ENCODE measurements around the gene GGN.
A peak's percentile ranks its signal among the peaks of the same experiment; 100 is the strongest.
"Not testable (repeated sequence)": the region's sequence is repeated elsewhere in the genome, so short reads cannot be mapped to it uniquely, and the experiment has no call there.

Gene GGN

DNA sequence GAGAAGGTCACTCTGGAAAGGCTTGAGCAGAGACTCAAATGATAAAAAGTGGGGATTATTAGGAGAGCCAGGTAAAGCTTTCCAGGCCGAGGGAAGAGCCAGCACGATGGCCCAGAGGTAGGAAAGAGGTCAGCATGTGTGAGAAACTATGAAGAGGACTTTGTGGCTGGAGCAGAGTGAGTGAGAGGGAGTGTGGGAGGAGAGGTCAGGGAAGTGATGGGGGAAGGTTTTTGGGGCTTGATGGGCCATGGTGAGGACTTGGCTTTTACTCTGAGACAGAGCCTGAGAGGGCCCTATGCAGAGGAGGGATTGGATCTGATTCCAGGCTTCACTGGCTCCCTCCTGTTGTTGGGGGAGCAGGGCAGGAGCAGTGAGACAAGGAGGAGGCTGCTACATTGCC is 46.9 kb downstream of the GGN start:
- ChIA-PET CTCF (no interaction called here), POLR2A (no interaction called here)
- TF ChIP-seq TARDBP (IDR thresholded peaks at IDR 0.05) (no peak), ELF4 (IDR thresholded peaks at IDR 0.05) (no peak), L3MBTL2 (conservative IDR thresholded peaks at IDR 0.05) (no peak), SP1 (IDR thresholded peaks at IDR 0.05) (no peak), SUZ12 (IDR thresholded peaks at IDR 0.05) (no peak), FOXM1 (IDR thresholded peaks at IDR 0.05; ENCODE audit: borderline replicate concordance) (no peak), NFRKB (IDR thresholded peaks at IDR 0.05) (no peak), ARNT (IDR thresholded peaks at IDR 0.05) (no peak), FOXA1 (IDR thresholded peaks at IDR 0.05) (no peak)
- DNase-seq (ENCODE audit: extremely low spot score), result no peak

GRCh38 chr19:38339011-38339410 is 48.8 kb downstream of the GGN start:
- ChIA-PET POLR2A (interaction anchor here (4.2 kb wide), 1 partner anchor 35 kb away, joined by 40 read pairs; the partner anchor contains the start of gene PSMD8), CTCF (interaction anchor here (1.0 kb wide), 1 partner anchor 35 kb away, joined by 4 read pairs; the partner anchor contains the start of gene PSMD8)
- DNase-seq (ENCODE audit: extremely low spot score), result not testable (repeated sequence)

DNA sequence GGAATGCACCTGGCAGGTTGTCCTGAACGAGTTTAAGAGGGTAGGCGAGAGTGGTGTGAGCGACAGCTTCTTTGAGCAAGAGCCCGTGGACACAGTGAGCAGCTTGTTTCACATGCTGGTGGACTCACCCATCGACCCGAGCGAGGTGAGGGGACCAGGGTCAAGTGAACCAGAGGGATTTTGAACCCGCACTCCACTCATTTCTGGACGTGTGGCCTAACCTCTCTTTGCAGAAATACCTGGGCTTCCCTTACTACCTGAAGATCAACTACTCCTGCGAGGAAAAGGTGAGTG is 50.5 kb downstream of the GGN start:
- ChIA-PET CTCF (no interaction called here), POLR2A (interaction anchor here (4.2 kb wide), 1 partner anchor 37 kb away, joined by 40 read pairs; the partner anchor contains the start of gene PSMD8)
- no peak for TF ChIP-seq SUZ12 (IDR thresholded peaks at IDR 0.05)
- TF ChIP-seq LEF1 (IDR thresholded peaks at IDR 0.05; ENCODE audit: borderline replicate concordance), result no peak
- no peak for TF ChIP-seq ELF4 (IDR thresholded peaks at IDR 0.05)
- TF ChIP-seq FOXA1 (IDR thresholded peaks at IDR 0.05), result no peak
- TF ChIP-seq TARDBP (IDR thresholded peaks at IDR 0.05), result no peak
- no peak for TF ChIP-seq BHLHE40 (IDR thresholded peaks at IDR 0.05; ENCODE audit: borderline replicate concordance)
- no peak for TF ChIP-seq HDGF (IDR thresholded peaks at IDR 0.05; ENCODE audit: borderline replicate concordance)
- TF ChIP-seq L3MBTL2 (conservative IDR thresholded peaks at IDR 0.05), result no peak
- TF ChIP-seq SP1 (IDR thresholded peaks at IDR 0.05), result no peak
- TF ChIP-seq FOXM1 (IDR thresholded peaks at IDR 0.05; ENCODE audit: borderline replicate concordance), result no peak
- TF ChIP-seq CTBP1 (IDR thresholded peaks at IDR 0.05; ENCODE audit: borderline replicate concordance), result no peak
- TF ChIP-seq ARNT (IDR thresholded peaks at IDR 0.05), result no peak
- no peak for TF ChIP-seq FOXK2 (IDR thresholded peaks at IDR 0.05)
- TF ChIP-seq PKNOX1 (IDR thresholded peaks at IDR 0.05), result no peak
- TF ChIP-seq NFRKB (IDR thresholded peaks at IDR 0.05), result no peak
- TF ChIP-seq ZNF384 (IDR thresholded peaks at IDR 0.05), result no peak
- DNase-seq (ENCODE audit: extremely low spot score), result no peak

DNA sequence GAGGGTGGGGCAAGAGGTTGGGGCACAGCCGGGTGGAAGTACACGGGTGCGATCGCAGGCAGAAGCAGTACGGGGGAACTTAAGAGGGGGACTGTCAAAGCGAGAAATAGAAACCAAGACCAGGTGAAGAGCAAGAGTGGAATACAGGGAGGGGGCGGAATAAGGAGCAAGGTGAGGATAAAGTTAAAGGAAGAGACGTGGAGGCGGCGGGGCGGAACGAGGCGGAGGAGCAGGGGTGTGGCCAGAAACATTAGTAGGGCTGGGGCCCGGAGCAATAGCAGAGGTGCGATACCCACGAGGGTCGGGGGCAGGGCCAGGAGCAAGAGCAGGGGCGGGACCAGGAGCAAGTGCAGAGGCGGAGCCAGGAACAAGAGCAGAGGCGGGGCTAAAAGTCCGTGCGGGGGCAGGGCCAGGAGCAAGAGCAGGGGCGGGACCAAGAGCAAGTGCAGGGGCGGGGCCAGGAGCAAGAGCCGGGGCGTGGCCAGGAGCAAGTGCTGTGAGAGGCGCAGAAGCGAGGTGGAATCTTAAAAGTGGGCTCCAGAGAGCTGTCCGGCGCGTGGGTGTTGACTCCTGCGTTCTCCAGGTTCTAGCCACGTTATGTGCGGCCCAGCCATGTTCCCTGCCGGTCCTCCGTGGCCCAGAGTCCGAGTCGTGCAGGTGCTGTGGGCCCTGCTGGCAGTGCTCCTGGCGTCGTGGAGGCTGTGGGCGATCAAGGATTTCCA is 51.0 kb downstream of the GGN start:
- peak; percentile 93 for DNase-seq (ENCODE audit: extremely low spot score)
- POLR2A ChIA-PET, result interaction anchor here (0.9 to 4.2 kb wide), 4 partner anchors 37 to 97 kb away, joined by 3 to 40 read pairs (median 5); partner anchors contain the start of genes FAM98C and PSMD8
- TF ChIP-seq FOXM1 (IDR thresholded peaks at IDR 0.05; ENCODE audit: borderline replicate concordance) (no peak), L3MBTL2 (conservative IDR thresholded peaks at IDR 0.05) (peak; percentile 86)
- CTCF ChIA-PET, result interaction anchor here (0.6 to 1.0 kb wide), 3 partner anchors 93 to 298 kb away, joined by 3 to 11 read pairs (median 4); no protein-coding TSS in a partner anchor

- TF ChIP-seq PKNOX1 (IDR thresholded peaks at IDR 0.05), result no peak
- peak; percentile 66 for TF ChIP-seq L3MBTL2 (conservative IDR thresholded peaks at IDR 0.05)
- no peak for TF ChIP-seq CTBP1 (IDR thresholded peaks at IDR 0.05; ENCODE audit: borderline replicate concordance)
- DNase-seq (ENCODE audit: extremely low spot score), result peak; percentile 86
- CTCF ChIA-PET, result interaction anchor here (0.6 to 1.1 kb wide), 6 partner anchors 17 to 299 kb away, joined by 3 to 11 read pairs (median 4); no protein-coding TSS in a partner anchor
- POLR2A ChIA-PET, result interaction anchor here (0.9 to 4.2 kb wide), 4 partner anchors 38 to 96 kb away, joined by 3 to 40 read pairs (median 5); partner anchors contain the start of genes FAM98C and PSMD8
Observed at GRCh38 chr19:38335949-38336637, 51.7 kb downstream of the GGN start.
